PC-9 (cell line): Measurements from ENCODE around the gene AOC3.

ENCODE experiments used
- EZH2 ChIP-seq: fragments of 200-600 bp; sonication (generic); IDR thresholded peaks from 2 replicates; pipeline ENCODE4 v1.8.0; 2017; ENCODE audit warnings: antibody characterized with exemption, low read depth
- TF ChIP-seq, protein P1 (sequence below): fragments of 200-600 bp; sonication (generic); conservative IDR thresholded peaks from 2 replicates; pipeline ENCODE4 v1.6.1; 2017; ENCODE audit warnings: mixed run types, antibody characterized with exemption, mild to moderate bottlenecking, moderate library complexity

DNA sequence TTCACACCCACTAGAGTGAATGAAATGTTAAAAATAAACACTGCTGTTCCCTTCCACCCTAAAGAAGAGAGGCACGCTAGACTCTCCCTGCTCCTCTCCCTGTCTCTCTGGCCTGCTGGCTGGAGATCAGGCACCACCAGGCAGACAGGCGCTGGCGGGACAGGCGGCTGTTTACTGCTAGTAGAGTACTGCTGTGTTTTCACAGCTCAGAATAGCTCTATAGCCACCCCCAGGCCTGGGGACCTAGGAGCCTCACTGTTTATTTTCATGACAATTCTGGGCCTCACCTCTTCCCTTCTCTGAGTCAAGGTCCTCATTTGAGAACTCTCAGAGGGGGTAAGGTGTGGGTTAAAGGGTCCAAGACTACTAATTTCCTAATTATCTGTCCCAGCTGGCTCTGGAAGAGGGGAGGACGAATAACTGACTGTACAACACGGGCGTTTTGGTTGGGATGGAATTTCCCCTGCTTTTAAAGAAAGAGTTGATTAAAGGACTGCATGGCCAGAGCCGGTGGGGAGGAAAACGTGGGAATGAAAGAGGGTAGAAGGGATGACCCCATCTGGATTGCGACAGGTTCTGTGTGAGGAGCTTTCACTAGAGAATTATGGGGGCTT, 40.6 kb downstream of the AOC3 start:
- TF ChIP-seq, protein P1, sequence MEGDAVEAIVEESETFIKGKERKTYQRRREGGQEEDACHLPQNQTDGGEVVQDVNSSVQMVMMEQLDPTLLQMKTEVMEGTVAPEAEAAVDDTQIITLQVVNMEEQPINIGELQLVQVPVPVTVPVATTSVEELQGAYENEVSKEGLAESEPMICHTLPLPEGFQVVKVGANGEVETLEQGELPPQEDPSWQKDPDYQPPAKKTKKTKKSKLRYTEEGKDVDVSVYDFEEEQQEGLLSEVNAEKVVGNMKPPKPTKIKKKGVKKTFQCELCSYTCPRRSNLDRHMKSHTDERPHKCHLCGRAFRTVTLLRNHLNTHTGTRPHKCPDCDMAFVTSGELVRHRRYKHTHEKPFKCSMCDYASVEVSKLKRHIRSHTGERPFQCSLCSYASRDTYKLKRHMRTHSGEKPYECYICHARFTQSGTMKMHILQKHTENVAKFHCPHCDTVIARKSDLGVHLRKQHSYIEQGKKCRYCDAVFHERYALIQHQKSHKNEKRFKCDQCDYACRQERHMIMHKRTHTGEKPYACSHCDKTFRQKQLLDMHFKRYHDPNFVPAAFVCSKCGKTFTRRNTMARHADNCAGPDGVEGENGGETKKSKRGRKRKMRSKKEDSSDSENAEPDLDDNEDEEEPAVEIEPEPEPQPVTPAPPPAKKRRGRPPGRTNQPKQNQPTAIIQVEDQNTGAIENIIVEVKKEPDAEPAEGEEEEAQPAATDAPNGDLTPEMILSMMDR: no peak
- TF ChIP-seq EZH2: no peak
